HG03066 (cell line): ENCODE results near the gene ETHE1.

Experiments
- ATAC-seq: cut with Tn5 transposase; IDR thresholded peaks from one replicate; pipeline ENCODE4 v1.9.1; 2021; ENCODE audit warnings: low read depth; ENCODE audit not compliant: unreplicated experiment

The ETHE1 gene

DNA sequence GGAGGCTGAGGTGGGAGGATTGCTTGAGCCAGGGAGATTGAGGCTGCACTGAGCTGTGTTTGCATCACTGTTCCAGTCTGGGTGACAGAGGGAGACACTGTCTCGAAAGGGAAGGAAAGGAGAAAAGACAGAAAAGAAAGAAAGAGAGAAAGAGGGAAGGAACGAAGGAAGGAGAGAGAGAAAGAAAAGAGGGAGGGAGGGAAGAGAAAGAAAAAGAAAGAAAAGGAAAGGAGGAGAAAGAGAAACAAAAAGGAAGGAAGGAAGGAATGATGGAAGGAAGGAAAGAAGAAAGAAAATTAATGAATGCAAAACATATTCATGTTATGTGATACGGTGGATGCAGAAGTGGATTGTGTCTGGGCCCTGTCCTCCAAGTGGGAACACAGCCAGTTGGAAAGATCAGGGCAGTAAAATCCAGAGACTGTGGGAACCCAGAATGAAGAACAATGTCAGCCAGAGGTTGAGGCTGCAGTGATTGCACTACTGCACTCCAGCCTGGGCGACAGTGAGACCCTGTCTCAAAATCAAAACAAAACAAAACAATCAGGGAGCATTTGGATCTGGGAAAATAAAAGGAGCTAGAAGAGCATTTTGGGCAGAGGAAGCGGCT lies 28.7 kb downstream of the ETHE1 start:
- no peak for ATAC-seq

DNA sequence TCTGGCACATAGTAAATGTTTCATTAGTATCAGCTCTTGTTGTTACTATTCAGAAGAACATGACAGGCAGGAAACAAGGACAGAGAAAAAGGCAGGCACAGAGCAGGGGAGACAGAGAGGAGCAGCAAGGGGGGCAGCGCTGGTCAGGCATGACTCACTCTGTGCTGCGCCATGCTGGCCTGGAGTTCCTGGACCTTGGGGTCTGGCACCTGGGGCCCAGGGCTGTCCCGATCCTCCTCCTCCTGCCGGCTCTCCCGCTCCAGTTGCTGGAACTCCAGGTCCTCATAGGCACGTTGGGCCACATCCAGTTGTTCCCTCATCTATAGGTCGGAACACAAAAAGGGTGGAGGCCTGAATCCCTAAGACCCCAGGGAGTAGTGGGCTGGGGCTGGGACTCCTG lies 30.0 kb downstream of the ETHE1 start:
- no peak for ATAC-seq

DNA sequence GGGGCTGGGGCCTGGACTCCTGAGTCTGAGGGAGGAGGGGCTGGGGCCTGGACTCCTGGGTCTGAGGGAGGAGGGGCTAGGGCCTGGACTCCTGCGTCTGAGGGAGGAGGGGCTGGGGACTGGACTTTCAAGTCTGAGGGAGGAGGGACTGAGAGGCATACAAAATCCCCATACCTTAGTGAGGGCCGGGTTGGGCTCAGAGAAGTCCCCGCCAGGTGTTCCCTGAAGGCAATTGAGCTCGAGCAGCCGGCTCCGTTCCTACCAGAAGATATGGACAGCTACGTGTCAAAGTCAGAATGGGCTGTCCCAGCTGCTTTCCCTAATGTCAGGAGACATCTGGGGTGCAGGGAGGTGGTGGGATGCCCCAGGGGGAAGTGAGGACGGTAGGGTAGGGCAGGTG lies 31.9 kb downstream of the ETHE1 start:
- no peak for ATAC-seq

GRCh38 chr19:43490759-43491158 lies 36.2 kb downstream of the ETHE1 start:
- no peak for ATAC-seq

- no peak for ATAC-seq
Measured at GRCh38 chr19:43489979-43490599, 36.9 kb downstream of the ETHE1 start.

DNA sequence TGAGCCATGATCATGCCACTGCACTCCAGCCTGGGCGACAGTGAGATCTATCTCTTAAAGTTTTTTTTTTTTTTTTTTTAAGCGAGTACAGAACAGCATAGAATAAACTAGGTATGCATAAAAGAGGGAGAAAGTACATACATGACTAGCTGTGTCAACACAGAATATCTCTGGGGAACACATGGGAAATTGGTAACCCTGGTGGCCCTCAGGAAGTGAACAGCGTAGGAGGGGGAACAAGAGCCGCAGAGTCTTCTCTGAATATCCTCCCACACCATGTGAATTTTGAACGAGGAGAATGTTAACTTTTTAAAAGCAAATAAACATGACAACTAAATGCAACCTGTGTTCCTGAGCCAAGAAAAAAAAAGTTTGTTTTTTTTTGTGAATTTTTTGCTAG lies 37.7 kb downstream of the ETHE1 start:
- no peak for ATAC-seq

DNA sequence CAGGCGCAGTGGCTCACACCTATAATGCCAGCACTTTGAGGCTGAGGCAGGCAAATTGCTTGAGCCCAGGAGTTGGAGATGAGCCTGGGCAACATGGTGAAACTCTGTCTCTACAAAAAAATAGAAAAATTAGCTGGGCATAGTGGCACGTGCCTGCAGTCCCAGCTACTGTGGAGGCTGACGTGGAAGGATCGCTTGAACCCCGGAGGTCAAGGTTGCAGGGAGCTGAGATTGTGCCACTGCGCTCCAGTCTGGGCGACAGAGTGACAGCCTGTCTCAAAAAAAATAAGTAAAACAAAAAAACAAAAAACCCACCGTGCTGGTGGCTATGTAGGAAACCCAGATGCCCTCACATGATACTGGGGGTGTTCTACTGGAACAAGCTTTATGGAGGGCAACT lies 38.8 kb downstream of the ETHE1 start:
- no peak for ATAC-seq

GRCh38 chr19:43486412-43486811 lies 40.6 kb downstream of the ETHE1 start:
- no peak for ATAC-seq

DNA sequence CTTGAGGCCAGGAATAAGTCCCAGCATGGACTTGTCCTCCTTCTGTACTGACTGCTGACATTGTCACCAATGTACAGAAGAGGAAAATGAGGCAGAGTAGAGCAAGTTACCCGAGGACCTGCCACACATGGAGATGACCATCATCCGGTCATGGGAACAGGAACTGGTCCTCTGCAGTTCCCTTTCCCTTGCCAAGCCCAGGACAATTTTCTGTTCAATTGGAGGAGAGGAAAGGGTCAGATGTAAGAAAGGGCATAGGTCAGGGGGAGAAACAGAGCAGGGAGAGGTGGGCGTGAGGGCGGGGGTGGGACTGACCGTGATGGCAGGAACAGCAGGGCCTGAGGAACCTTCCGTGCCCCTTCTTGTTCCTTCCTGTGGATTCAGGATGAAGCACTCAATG lies 41.0 kb downstream of the ETHE1 start:
- ATAC-seq = no peak

- ATAC-seq = no peak
Measured at GRCh38 chr19:43483281-43483680, 43.7 kb downstream of the ETHE1 start.

DNA sequence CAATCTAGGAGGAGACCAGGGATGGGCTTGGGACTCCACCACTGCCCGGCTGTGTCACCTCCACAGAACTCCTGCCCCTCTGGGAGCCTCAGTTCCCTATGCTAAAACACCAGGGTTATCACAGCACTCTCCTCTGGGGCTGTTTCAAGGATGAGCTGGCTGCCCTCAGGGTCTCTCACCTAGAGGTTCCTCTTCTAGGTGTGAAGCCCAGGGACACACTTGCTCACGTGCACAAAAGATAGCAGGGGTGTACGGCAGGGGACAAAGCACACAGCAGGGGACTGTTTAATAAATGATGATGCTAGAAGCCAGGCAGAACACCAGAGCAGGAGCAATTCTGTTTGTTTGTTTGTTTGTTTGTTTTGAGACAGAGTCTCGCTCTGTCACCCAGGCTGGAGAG lies 44.8 kb downstream of the ETHE1 start:
- no peak for ATAC-seq

- no peak for ATAC-seq
Measured at GRCh38 chr19:43481701-43482100, 45.3 kb downstream of the ETHE1 start.

GRCh38 chr19:43480574-43480973 lies 46.4 kb downstream of the ETHE1 start:
- ATAC-seq = no peak

GRCh38 chr19:43479961-43480561 lies 46.9 kb downstream of the ETHE1 start:
- no peak for ATAC-seq

DNA sequence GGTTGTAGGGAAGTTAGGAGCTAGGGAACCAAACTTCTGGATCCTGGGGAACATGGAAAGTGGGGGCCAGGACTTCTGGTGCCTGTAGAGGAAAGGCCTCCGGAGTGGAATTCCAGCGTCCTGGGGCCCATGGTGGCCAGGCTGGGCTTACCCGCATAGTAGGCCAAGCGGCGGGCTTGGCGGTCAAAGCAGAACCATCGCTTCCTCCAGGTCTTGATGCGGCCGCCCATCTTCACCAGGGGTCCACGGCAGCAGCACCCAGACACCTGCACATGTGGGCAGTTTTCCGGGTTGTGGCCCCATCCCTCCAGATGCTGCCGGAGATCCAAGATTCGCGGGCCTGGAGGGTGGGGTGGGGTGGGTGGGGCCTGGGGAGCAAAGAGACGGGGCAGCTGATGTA lies 47.8 kb downstream of the ETHE1 start:
- ATAC-seq = no peak

DNA sequence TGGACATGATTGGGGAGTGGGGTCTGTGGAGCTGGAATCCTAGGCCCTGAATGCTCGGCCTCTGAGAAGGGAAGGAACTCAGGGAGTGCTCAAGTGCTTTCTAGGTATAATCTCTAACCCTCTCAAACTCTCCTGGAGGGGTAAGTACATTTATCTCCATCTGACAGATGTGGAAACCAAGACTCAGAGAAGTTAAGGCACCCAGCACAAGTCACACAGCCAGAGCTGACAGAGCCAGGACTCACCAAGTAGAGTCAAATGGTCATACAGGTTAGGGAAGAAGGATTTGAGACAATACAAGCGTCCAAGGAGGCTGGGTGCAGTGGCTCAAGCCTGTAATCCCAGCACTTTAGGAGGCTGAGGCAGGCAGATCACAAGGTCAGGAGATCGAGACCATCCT lies 48.7 kb downstream of the ETHE1 start:
- ATAC-seq = no peak

DNA sequence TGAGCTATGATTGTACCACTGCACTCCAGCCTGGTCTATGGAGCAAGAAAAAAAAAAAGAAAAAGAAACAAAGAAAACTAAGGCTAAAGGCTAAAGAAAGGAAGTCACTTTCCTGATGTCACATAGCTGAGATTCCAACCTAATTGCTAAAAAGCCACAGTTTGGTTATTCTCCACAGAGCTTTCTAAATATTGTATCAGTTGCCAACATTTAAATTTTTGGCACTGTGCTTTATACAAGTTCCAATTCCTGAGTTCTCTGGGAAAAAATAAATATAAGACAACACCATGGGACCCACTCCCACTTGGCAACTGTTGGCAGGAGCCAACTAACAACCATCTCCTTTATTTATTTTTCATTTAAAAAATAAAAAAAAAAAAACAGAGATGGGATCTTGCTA lies 50.4 kb downstream of the ETHE1 start:
- ATAC-seq = no peak

- peak; percentile 63 for ATAC-seq
Measured at GRCh38 chr19:43474986-43475705, 51.9 kb downstream of the ETHE1 start.

DNA sequence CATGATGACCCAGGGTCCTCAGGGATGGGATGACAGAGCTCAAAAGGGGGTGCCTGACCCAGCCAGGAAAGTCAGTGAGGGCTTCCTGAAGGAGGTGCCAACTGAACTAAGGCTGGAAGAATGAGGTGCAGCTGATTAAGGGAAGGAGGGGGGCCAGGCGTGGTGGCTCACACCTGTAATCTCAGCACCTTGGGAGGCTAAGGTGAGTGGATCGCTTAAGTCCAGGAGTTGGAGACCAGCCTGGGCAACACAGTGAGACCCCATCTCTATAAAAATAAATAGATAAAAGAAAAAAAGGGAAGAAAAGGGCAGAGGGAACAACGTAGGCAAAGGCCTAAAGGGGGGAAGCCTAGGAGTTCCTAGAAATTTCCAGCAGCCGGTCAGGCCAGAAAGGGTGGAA lies 52.5 kb downstream of the ETHE1 start:
- ATAC-seq = no peak

DNA sequence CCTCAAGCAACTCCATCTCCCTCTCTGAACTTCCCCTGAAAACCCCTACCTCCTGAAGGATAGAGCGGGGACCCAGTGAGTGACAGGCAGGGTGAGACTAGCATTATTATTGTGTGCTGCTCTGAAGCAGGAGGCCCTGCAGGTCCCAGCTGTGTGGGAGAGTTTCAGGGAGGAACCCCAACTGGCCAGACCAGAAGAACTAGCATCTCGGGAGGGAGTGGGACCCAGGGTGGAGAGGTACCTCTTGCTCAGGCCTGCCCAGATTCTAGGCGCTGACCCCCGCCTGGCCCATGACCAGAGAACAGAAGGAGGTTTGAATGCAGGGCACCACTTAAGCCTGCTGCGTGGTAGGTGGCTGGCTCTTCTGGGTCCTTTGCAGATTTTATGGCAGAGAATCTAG lies 55.9 kb downstream of the ETHE1 start:
- no peak for ATAC-seq

GRCh38 chr19:43470288-43470687 lies 56.7 kb downstream of the ETHE1 start:
- ATAC-seq = no peak

- no peak for ATAC-seq
Measured at GRCh38 chr19:43469160-43469480, 57.9 kb downstream of the ETHE1 start.
